ENCODE results near the gene NGB. TPM values are rescaled to one million over a fixed set of nuclear protein-coding genes. Genes with fewer than 3 reads are reported as not detected.

Gene NGB
- total and polyA plus RNA-seq, 2 donors (not counting 1 experiment from before 2014, with no cell fraction given): not detected

DNA sequence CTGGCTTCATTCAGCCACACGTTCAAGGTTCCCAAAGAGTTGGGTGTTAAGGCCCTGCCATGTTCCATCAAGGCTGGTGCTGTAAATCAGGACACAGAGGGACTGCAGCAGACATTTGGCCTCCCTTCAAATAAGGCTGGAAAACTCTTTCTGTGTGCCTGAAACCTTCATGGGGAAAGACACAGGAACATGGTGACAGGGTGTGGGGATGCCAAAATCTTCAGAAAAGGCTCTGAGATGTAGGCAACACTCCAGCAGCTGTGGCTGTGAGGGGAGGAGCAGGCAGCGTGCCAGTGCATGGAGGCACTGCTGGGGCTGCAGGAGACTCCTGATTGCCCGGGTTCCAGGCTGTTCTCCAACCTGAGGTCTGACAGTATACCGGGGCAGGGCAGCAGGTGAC lies 34.7 kb upstream of the NGB start:
- H3K9me3 ChIP-seq (ENCODE audit: control extremely low read depth in 1 of 3, control insufficient read depth in 2 of 3, insufficient read depth in 1 of 3, low read length in 2 of 3): no peaks in the 10 kb centered on the region
- ChIA-PET POLR2A (no interaction called here), CTCF (interaction anchor here (2.7 kb wide), 1 partner anchor 10 kb away, joined by 19 read pairs; no protein-coding TSS in a partner anchor)
- no peak overlapping the region for H3K4me2 ChIP-seq (replicated peaks; ENCODE audit: low read depth, low read length, poor library complexity, severe bottlenecking)
- H3K27ac ChIP-seq (ENCODE audit: low read length in 2 of 2): no peak overlapping the region
- H3K79me2 ChIP-seq (ENCODE audit: control insufficient read depth, insufficient read depth, low read length): no peaks in the 10 kb centered on the region
- H3K9ac ChIP-seq (ENCODE audit: low read length): no peak overlapping the region
- no peak overlapping the region for H3K4me3 ChIP-seq (ENCODE audit: control extremely low read depth in 1 of 5, extremely low read depth in 1 of 5, insufficient read depth in 1 of 5, low read depth in 2 of 5, low read length in 4 of 5)
- peaks cover 14% of the 10 kb centered on the region for H3K4me1 Mint-ChIP-seq
- peaks cover 0 to 3% of the 10 kb centered on the region in 2 experiments for H3K36me3 ChIP-seq (replicated peaks in 1 of 2; ENCODE audit: control extremely low read depth in 1 of 2, control insufficient read depth in 1 of 2, extremely low read depth in 1 of 2, insufficient read depth in 2 of 2, low read length in 1 of 2)
- no peak overlapping the region for H3K27ac Mint-ChIP-seq
- intact Hi-C loops (cut with micrococcal nuclease): no loop called here
- 98% methylated on average over 4 of the region's 4 CpGs for WGBS (ENCODE audit: insufficient coverage)
- H4K20me1 ChIP-seq (ENCODE audit: control insufficient read depth, insufficient read depth, low read length, poor library complexity, severe bottlenecking): no peaks in the 10 kb centered on the region
- H3K27me3 Mint-ChIP-seq: no peaks in the 10 kb centered on the region
- peaks cover 7 to 21% of the 10 kb centered on the region in 2 donors for H3K4me1 ChIP-seq (ENCODE audit: control insufficient read depth in 2 of 2, insufficient read depth in 2 of 2, low read length in 2 of 2)
- H3K9me3 Mint-ChIP-seq (ENCODE audit: insufficient read depth): no peaks in the 10 kb centered on the region
- TF ChIP-seq CTCF (IDR thresholded peaks at IDR 0.05) (no peak), EZH2 (IDR thresholded peaks at IDR 0.05; ENCODE audit: borderline replicate concordance, insufficient read depth, low read depth, low read length, poor library complexity, severe bottlenecking) (no peak)
- DNase-seq (no peak), ATAC-seq (ENCODE audit: low read depth) (no peak)
- H3K4me3 Mint-ChIP-seq: no peak overlapping the region
- H3K27me3 ChIP-seq (replicated peaks in 1 of 4; ENCODE audit: control extremely low read depth in 1 of 4, control insufficient read depth in 3 of 4, insufficient read depth in 4 of 4, low read length in 3 of 4): no peaks in the 10 kb centered on the region
- no peak overlapping the region for H2AFZ ChIP-seq (ENCODE audit: insufficient read depth, low read depth, low read length, poor library complexity, severe bottlenecking)

- Histone ChIP-seq H3K4me2 (replicated peaks; ENCODE audit: low read depth, low read length, poor library complexity, severe bottlenecking) (no peak overlapping the region), H3K79me2 (ENCODE audit: control insufficient read depth, insufficient read depth, low read length) (no peaks in the 10 kb centered on the region), H3K4me3 (ENCODE audit: control extremely low read depth in 1 of 5, extremely low read depth in 1 of 5, insufficient read depth in 1 of 5, low read depth in 2 of 5, low read length in 4 of 5) (no peak overlapping the region), H3K9me3 (ENCODE audit: control extremely low read depth in 1 of 3, control insufficient read depth in 2 of 3, insufficient read depth in 1 of 3, low read length in 2 of 3) (no peaks in the 10 kb centered on the region), H3K27me3 (replicated peaks in 1 of 4; ENCODE audit: control extremely low read depth in 1 of 4, control insufficient read depth in 3 of 4, insufficient read depth in 4 of 4, low read length in 3 of 4) (no peaks in the 10 kb centered on the region), H3K36me3 (replicated peaks in 1 of 2; ENCODE audit: control extremely low read depth in 1 of 2, control insufficient read depth in 1 of 2, extremely low read depth in 1 of 2, insufficient read depth in 2 of 2, low read length in 1 of 2) (peaks cover 0 to 6% of the 10 kb centered on the region in 2 experiments), H3K9ac (ENCODE audit: low read length) (no peak overlapping the region), H3K27ac (ENCODE audit: low read length in 2 of 2) (no peak overlapping the region), H4K20me1 (ENCODE audit: control insufficient read depth, insufficient read depth, low read length, poor library complexity, severe bottlenecking) (no peaks in the 10 kb centered on the region), H2AFZ (ENCODE audit: insufficient read depth, low read depth, low read length, poor library complexity, severe bottlenecking) (no peak overlapping the region), H3K4me1 (ENCODE audit: control insufficient read depth in 2 of 2, insufficient read depth in 2 of 2, low read length in 2 of 2) (peaks cover 0 to 7% of the 10 kb centered on the region in 2 donors)
- ChIA-PET POLR2A (no interaction called here), CTCF (interaction anchor here (0.6 to 7.4 kb wide), 7 partner anchors 11 to 429 kb away, joined by 3 to 122 read pairs (median 6); no protein-coding TSS in a partner anchor)
- no peak overlapping the region for H3K4me3 Mint-ChIP-seq
- H3K4me1 Mint-ChIP-seq: peaks cover 6% of the 10 kb centered on the region
- WGBS (ENCODE audit: insufficient coverage): 97% methylated on average over 2 of the region's 4 CpGs
- H3K27me3 Mint-ChIP-seq: no peaks in the 10 kb centered on the region
- ATAC-seq (ENCODE audit: low read depth) (no peak), DNase-seq (no peak)
- no peak overlapping the region for H3K27ac Mint-ChIP-seq
- intact Hi-C loops (cut with micrococcal nuclease): no loop called here
- H3K9me3 Mint-ChIP-seq (ENCODE audit: insufficient read depth): no peaks in the 10 kb centered on the region
- no peak for TF ChIP-seq CTCF (IDR thresholded peaks at IDR 0.05)
- no peak for TF ChIP-seq EZH2 (IDR thresholded peaks at IDR 0.05; ENCODE audit: borderline replicate concordance, insufficient read depth, low read depth, low read length, poor library complexity, severe bottlenecking)
Measured at GRCh38 chr14:77303417-77304156, 32.6 kb upstream of the NGB start.

Measured in B cell (primary cell).